HG02642 (cell line): ENCODE results near the gene TMEM184B.

ENCODE experiments used
- ATAC-seq: cut with Tn5 transposase; IDR thresholded peaks from one replicate; pipeline ENCODE4 v1.9.1; 2021; ENCODE audit warnings: mild to moderate bottlenecking; ENCODE audit not compliant: unreplicated experiment, poor library complexity

TMEM184B gene

GRCh38 chr22:38170469-38170868 is 102.3 kb downstream of the TMEM184B start:
- ATAC-seq: no peak
